GM12878 (cell line): ENCODE data around the gene INO80E. TPM values are rescaled to one million over a fixed set of nuclear protein-coding genes. Genes with fewer than 3 reads are reported as not detected.

Experiments used
- ATF3 ChIP-seq: IDR thresholded peaks from 2 replicates; pipeline ENCODE4 v1.6.1; 2011; ENCODE audit warnings: low read depth, mild to moderate bottlenecking, low read length, moderate library complexity, borderline replicate concordance; ENCODE audit errors: extremely low read depth
- BACH1 ChIP-seq: fragments of 450-650 bp; IDR thresholded peaks from 2 replicates; pipeline ENCODE4 v1.6.1; 2017; ENCODE audit warnings: mild to moderate bottlenecking, borderline replicate concordance
- BHLHE40 ChIP-seq, 2 experiments: fragments of 450-650 bp in 1 of 2; IDR thresholded peaks; 2 replicates each; pipeline ENCODE4 v1.6.1; 2011 to 2017; ENCODE audit warnings: low read depth in 2 of 2, borderline replicate concordance in 1 of 2, improper control_type of control experiment in 1 of 2, low read length in 1 of 2, mild to moderate bottlenecking in 1 of 2
- CBX5 ChIP-seq: sonication (generic); IDR thresholded peaks from 2 replicates; pipeline ENCODE4 v1.6.1; 2016; ENCODE audit warnings: low read depth, moderate library complexity, mild to moderate bottlenecking, inconsistent platforms
- EZH2 ChIP-seq: IDR thresholded peaks from 2 replicates; pipeline ENCODE4 v1.6.1; 2012; ENCODE audit warnings: low read depth, mild to moderate bottlenecking, control low read depth, inconsistent platforms, low read length, borderline replicate concordance; ENCODE audit not compliant: control insufficient read depth
- HDGF ChIP-seq: fragments of 450-650 bp; IDR thresholded peaks from 2 replicates; pipeline ENCODE4 v1.6.1; 2016; ENCODE audit warnings: antibody characterized with exemption
- IKZF1 ChIP-seq: fragments of 450-650 bp; conservative IDR thresholded peaks from 2 replicates; pipeline ENCODE4 v1.6.1; 2017; ENCODE audit warnings: antibody characterized with exemption, mild to moderate bottlenecking
- MAX ChIP-seq: IDR thresholded peaks from 2 replicates; pipeline ENCODE4 v1.6.1; 2012; ENCODE audit warnings: low read depth, low read length, improper control_type of control experiment
- PAX5 ChIP-seq: IDR thresholded peaks from 2 replicates; pipeline ENCODE4 v1.6.1; 2011; ENCODE audit warnings: low read depth, low read length, borderline replicate concordance
- RAD21 ChIP-seq: IDR thresholded peaks from 2 replicates; pipeline ENCODE4 v1.6.1; 2011; ENCODE audit warnings: mild to moderate bottlenecking, low read depth, low read length, moderate library complexity; ENCODE audit not compliant: insufficient read depth
- RAD51 ChIP-seq: fragments of 450-650 bp; IDR thresholded peaks from 2 replicates; pipeline ENCODE4 v1.6.1; 2016; ENCODE audit warnings: moderate library complexity, mild to moderate bottlenecking, inconsistent platforms
- RBBP5 ChIP-seq: fragments of 200-600 bp; sonication (generic); conservative IDR thresholded peaks from 2 replicates; pipeline ENCODE4 v1.6.1; 2016
- WRNIP1 ChIP-seq: IDR thresholded peaks from 2 replicates; pipeline ENCODE4 v1.6.1; 2011; ENCODE audit warnings: low read depth, low read length, improper control_type of control experiment, borderline replicate concordance
- ZNF217 ChIP-seq: fragments of 450-650 bp; IDR thresholded peaks from 2 replicates; pipeline ENCODE4 v1.6.1; 2017; ENCODE audit warnings: antibody characterized with exemption, mild to moderate bottlenecking
- polyA plus RNA-seq, 11 experiments: library from polyadenylated mRNA; depleted of rRNA in 4 of 11; unstranded in 6 of 11; stranded (reverse) in 5 of 11; fragments of >200 nt; fragmentation: Nextera tagmentation in 4 of 11; fragmentation: Illumina TruSeq in 1 of 11; extraction: Ambion mirVana in 4 of 11; extraction: Trizol in 1 of 11; gene quantifications; 1 replicate in 1 of 11; 2 replicates in 10 of 11; pipeline versions ENCODE4 v1.2.1 to v1.2.3, GENCODE V29; 2011 to 2016; ENCODE audit warnings: inconsistent platforms in 2 of 11, missing spikeins in 2 of 11, low read depth in 1 of 11
- total RNA-seq, 4 experiments: library from RNA; depleted of rRNA in 3 of 4; stranded (reverse); fragments of >200 nt in 3 of 4; fragmentation: Illumina TruSeq in 1 of 4; extraction: Trizol in 1 of 4; gene quantifications; 2 replicates each; pipeline versions ENCODE4 v1.2.1 to v1.2.3, GENCODE V29; 2013 to 2021
- TF ChIP-seq, protein P1 (sequence below): fragments of 450-650 bp; formaldehyde crosslinking; IDR thresholded peaks from 2 replicates; pipeline ENCODE4 v1.4.0; 2020; ENCODE audit warnings: mild to moderate bottlenecking, moderate library complexity

INO80E gene
- total and polyA plus RNA-seq, 10 of the 15 experiments (the other 5 are each of a cell fraction or from before 2014, with no cell fraction given): 0.39 to 74.0 (median 33.0) TPM

DNA sequence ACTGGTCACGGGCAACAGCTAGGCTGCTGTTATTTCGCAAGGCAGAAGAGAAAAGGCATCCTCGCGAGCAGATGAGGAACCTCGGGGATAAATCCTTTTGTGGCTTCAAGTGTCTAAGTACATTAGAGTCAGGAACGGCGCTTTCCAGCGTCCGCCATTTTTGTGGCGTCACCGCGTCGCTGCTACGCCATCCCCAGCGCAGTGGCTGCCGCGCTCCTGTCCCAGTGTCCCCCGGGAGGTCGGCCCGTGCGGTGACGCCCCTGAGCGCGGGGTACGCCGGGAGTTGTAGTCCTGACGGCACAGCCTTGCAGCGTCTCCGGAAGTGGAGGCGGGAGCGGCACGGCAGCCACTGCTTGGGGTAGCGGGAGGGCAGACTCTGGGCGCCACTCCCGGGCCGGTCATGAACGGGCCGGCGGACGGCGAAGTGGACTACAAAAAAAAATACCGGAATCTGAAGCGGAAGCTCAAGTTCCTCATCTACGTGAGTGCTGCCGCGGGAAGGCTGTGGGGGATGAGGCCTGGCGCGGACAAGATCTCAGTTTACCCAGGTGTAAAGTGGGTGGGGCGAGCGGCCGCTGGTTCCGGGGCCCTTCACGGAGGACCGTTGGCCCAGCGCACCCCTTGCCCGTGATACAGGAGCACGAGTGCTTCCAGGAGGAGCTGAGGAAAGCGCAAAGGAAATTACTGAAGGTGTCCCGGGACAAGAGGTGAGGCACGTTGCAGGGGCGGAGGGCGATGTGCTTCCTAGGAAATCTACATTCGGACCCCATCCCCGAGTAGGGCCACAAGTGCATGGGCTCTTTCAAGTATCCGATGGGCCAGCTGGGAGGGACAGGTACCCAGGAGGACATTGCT lies at the start of gene INO80E (continued):
- peak; percentile 25; the same call in 1 of the 2 replicates for TF ChIP-seq BACH1
- no peak for TF ChIP-seq ZNF217
- TF ChIP-seq RAD51: peak; percentile 73
- 0 out of 2 replicates have a peak, but pooled peaks have one; percentile 4 for TF ChIP-seq ATF3
- peak; percentile 36; the same call in 1 of the 2 replicates for TF ChIP-seq PAX5
- no peak for TF ChIP-seq RBBP5
- no peak for TF ChIP-seq CBX5
- peak; percentile 89 for TF ChIP-seq IKZF1
- peak; percentile 55; the same call in 1 of the 2 replicates for TF ChIP-seq MAX
- TF ChIP-seq, protein P1, sequence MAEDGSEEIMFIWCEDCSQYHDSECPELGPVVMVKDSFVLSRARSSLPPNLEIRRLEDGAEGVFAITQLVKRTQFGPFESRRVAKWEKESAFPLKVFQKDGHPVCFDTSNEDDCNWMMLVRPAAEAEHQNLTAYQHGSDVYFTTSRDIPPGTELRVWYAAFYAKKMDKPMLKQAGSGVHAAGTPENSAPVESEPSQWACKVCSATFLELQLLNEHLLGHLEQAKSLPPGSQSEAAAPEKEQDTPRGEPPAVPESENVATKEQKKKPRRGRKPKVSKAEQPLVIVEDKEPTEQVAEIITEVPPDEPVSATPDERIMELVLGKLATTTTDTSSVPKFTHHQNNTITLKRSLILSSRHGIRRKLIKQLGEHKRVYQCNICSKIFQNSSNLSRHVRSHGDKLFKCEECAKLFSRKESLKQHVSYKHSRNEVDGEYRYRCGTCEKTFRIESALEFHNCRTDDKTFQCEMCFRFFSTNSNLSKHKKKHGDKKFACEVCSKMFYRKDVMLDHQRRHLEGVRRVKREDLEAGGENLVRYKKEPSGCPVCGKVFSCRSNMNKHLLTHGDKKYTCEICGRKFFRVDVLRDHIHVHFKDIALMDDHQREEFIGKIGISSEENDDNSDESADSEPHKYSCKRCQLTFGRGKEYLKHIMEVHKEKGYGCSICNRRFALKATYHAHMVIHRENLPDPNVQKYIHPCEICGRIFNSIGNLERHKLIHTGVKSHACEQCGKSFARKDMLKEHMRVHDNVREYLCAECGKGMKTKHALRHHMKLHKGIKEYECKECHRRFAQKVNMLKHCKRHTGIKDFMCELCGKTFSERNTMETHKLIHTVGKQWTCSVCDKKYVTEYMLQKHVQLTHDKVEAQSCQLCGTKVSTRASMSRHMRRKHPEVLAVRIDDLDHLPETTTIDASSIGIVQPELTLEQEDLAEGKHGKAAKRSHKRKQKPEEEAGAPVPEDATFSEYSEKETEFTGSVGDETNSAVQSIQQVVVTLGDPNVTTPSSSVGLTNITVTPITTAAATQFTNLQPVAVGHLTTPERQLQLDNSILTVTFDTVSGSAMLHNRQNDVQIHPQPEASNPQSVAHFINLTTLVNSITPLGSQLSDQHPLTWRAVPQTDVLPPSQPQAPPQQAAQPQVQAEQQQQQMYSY (CRISPR knock-in tag): no peak
- TF ChIP-seq EZH2: no peak
- TF ChIP-seq BHLHE40 (IDR thresholded peaks at IDR 0.05; ENCODE audit: borderline replicate concordance in 1 of 2, low read depth in 2 of 2, low read length in 1 of 2): peak; percentile 90 to 97
- TF ChIP-seq WRNIP1: no peak
- TF ChIP-seq RAD21: no peak
- TF ChIP-seq HDGF: peak; percentile 62; the same call in 1 of the 2 replicates
